Uterus (tissue), 2 donors: ENCODE measurements around the gene SCARB2.

Experiments used
- CTCF ChIP-seq, 4 experiments: fragments of 200-600 bp in 2 of 4; fragments of 450-650 bp in 2 of 4; sonication (generic) in 2 of 4; IDR thresholded peaks; one replicate each; pipeline ENCODE4 v1.5.1; 2016 to 2019; ENCODE audit warnings: antibody characterized with exemption in 4 of 4, mild to moderate bottlenecking in 2 of 4, moderate library complexity in 1 of 4
- POLR2A ChIP-seq, 2 donors: fragments of 450-650 bp; IDR thresholded peaks; one replicate each; pipeline ENCODE4 v1.6.1; 2016; ENCODE audit warnings: antibody characterized with exemption in 2 of 2, mild to moderate bottlenecking in 1 of 2, moderate library complexity in 1 of 2

- no peak for TF ChIP-seq CTCF (IDR thresholded peaks at IDR 0.05)
- TF ChIP-seq POLR2A (IDR thresholded peaks at IDR 0.05), result no peak
Measured at GRCh38 chr4:76212851-76213414, 691 bp downstream of the SCARB2 start.
